WTC11 (cell line): ENCODE data around the gene DGKH. TPM values are rescaled to one million over a fixed set of nuclear protein-coding genes. Genes with fewer than 3 reads are reported as not detected.
"Not testable (repeated sequence)": the region's sequence is repeated elsewhere in the genome, so short reads cannot be mapped to it uniquely, and the experiment has no call there.

Experiments
- ATAC-seq: fragments of 200-7000 bp; cut with Tn5 transposase; 2 replicates; pipeline ENCODE4 v1.10.0; 2021; ENCODE audit warnings: mild to moderate bottlenecking, moderate library complexity
- CTCF ChIA-PET: fragments of 300-600 bp; sonication (Branson Sonifier 250); formaldehyde crosslinking; loops from one replicate; lab custom pipeline; 2021; ENCODE audit warnings: antibody characterized with exemption; lab: Charles Lee
- POLR2A ChIA-PET: fragments of 350-600 bp; sonication (Branson Sonifier 250); formaldehyde crosslinking; loops from one replicate; lab custom pipeline; 2021; ENCODE audit warnings: antibody characterized with exemption; lab: Charles Lee
- DNase-seq: peaks from one replicate; pipeline ENCODE4 v3.0.0; 2021; ENCODE audit warnings: low spot score
- H3K27ac Mint-ChIP-seq: 2 replicates; pipeline ENCODE4 v1.8.0; 2021; ENCODE audit warnings: mixed read lengths
- H3K27me3 Mint-ChIP-seq: 2 replicates; pipeline ENCODE4 v1.8.0; 2021; ENCODE audit warnings: low read depth, mild to moderate bottlenecking, moderate library complexity, mixed read lengths
- H3K36me3 Mint-ChIP-seq: 2 replicates; pipeline ENCODE4 v1.8.0; 2021; ENCODE audit warnings: mixed read lengths
- H3K4me1 Mint-ChIP-seq: 2 replicates; pipeline ENCODE4 v1.8.0; 2022; ENCODE audit warnings: mixed read lengths
- H3K4me3 Mint-ChIP-seq: 2 replicates; pipeline ENCODE4 v1.8.0; 2021; ENCODE audit warnings: mild to moderate bottlenecking, moderate library complexity, mixed read lengths
- H3K9me3 Mint-ChIP-seq: 2 replicates; pipeline ENCODE4 v1.8.0; 2021; ENCODE audit warnings: mixed read lengths
- AFF4 ChIP-seq: sonication (generic); formaldehyde crosslinking; IDR thresholded peaks from 2 replicates; pipeline ENCODE4 v1.8.1; 2023; ENCODE audit warnings: mild to moderate bottlenecking, missing genetic modification reagents, borderline replicate concordance
- AR ChIP-seq: fragments of 250-450 bp; sonication (Bioruptor Pico); IDR thresholded peaks from 2 replicates; pipeline ENCODE4 v1.9.0; 2021; ENCODE audit warnings: mild to moderate bottlenecking
- ATF2 ChIP-seq: sonication (generic); formaldehyde crosslinking; IDR thresholded peaks from 2 replicates; pipeline ENCODE4 v1.8.1; 2022; ENCODE audit warnings: low read depth, missing genetic modification reagents, borderline replicate concordance
- ATF3 ChIP-seq: sonication (generic); formaldehyde crosslinking; conservative IDR thresholded peaks from 2 replicates; pipeline ENCODE4 v1.8.1; 2022; ENCODE audit warnings: mild to moderate bottlenecking, missing genetic modification reagents
- ELF4 ChIP-seq: sonication (generic); formaldehyde crosslinking; IDR thresholded peaks from 2 replicates; pipeline ENCODE4 v1.8.1; 2022; ENCODE audit warnings: low read depth, mild to moderate bottlenecking, moderate library complexity, missing genetic modification reagents
- EMX1 ChIP-seq: fragments of 250-450 bp; sonication (Bioruptor Pico); IDR thresholded peaks from 2 replicates; pipeline ENCODE4 v1.8.0; 2021; ENCODE audit warnings: mild to moderate bottlenecking
- ERG ChIP-seq: fragments of 250-450 bp; sonication (Bioruptor Pico); IDR thresholded peaks from 2 replicates; pipeline ENCODE4 v1.8.0; 2021; ENCODE audit warnings: mild to moderate bottlenecking
- ESRRA ChIP-seq: sonication (generic); formaldehyde crosslinking; IDR thresholded peaks from 2 replicates; pipeline ENCODE4 v1.8.1; 2022; ENCODE audit warnings: mild to moderate bottlenecking, missing genetic modification reagents, borderline replicate concordance
- FOXK1 ChIP-seq: sonication (generic); formaldehyde crosslinking; IDR thresholded peaks from 2 replicates; pipeline ENCODE4 v1.8.0; 2022; ENCODE audit warnings: mild to moderate bottlenecking, moderate library complexity, missing genetic modification reagents
- MAX ChIP-seq: sonication (generic); formaldehyde crosslinking; IDR thresholded peaks from 2 replicates; pipeline ENCODE4 v1.8.0; 2022; ENCODE audit warnings: mild to moderate bottlenecking, missing genetic modification reagents
- NR3C1 ChIP-seq: sonication (generic); formaldehyde crosslinking; conservative IDR thresholded peaks from 2 replicates; pipeline ENCODE4 v1.8.1; 2023; ENCODE audit warnings: low read depth, mild to moderate bottlenecking, missing genetic modification reagents
- RELA ChIP-seq: sonication (generic); formaldehyde crosslinking; IDR thresholded peaks from 2 replicates; pipeline ENCODE4 v1.8.1; 2022; ENCODE audit warnings: missing genetic modification reagents, mild to moderate bottlenecking, borderline replicate concordance
- SOX15 ChIP-seq: fragments of 250-450 bp; sonication (Bioruptor Pico); IDR thresholded peaks from 2 replicates; pipeline ENCODE4 v1.9.0; 2021; ENCODE audit warnings: mild to moderate bottlenecking
- TEAD4 ChIP-seq: sonication (generic); formaldehyde crosslinking; IDR thresholded peaks from 2 replicates; pipeline ENCODE4 v1.8.0; 2022; ENCODE audit warnings: mild to moderate bottlenecking, missing genetic modification reagents
- ZBTB21 ChIP-seq: sonication (generic); formaldehyde crosslinking; IDR thresholded peaks from 2 replicates; pipeline ENCODE4 v1.8.1; 2023; ENCODE audit warnings: mild to moderate bottlenecking, missing genetic modification reagents, borderline replicate concordance
- total RNA-seq: library from RNA; stranded (reverse); gene quantifications from 3 replicates; pipeline ENCODE4 v1.2.3, GENCODE V29; 2021

DGKH gene
- total RNA-seq, 1 experiment from 2014 or later = 7.6 TPM

GRCh38 chr13:42225051-42225450, 176.6 kb downstream of the DGKH start (continued):
- TF ChIP-seq FOXK1 (CRISPR knock-in tag) (no peak), TEAD4 (CRISPR knock-in tag) (no peak), NR3C1 (CRISPR knock-in tag) (no peak), ESRRA (no peak), AR (CRISPR knock-in tag) (no peak), ERG (CRISPR knock-in tag) (no peak), EMX1 (CRISPR knock-in tag) (no peak)

GRCh38 chr13:42226759-42227158, 178.3 kb downstream of the DGKH start:
- H3K36me3 Mint-ChIP-seq = peaks cover 12% of the 10 kb centered on the region
- ATAC-seq, H3K27ac Mint-ChIP-seq, H3K4me1 Mint-ChIP-seq, POLR2A ChIA-PET, H3K4me3 Mint-ChIP-seq, CTCF ChIA-PET, DNase-seq, H3K9me3 Mint-ChIP-seq, H3K27me3 Mint-ChIP-seq: not testable (repeated sequence)

GRCh38 chr13:42228527-42228926, 180.1 kb downstream of the DGKH start:
- no peak for ATAC-seq
- Mint-ChIP-seq H3K36me3 (peaks cover 12% of the 10 kb centered on the region), H3K4me1 (peaks cover 9% of the 10 kb centered on the region), H3K27ac (0 out of 2 replicates have a peak overlapping the region, but pooled peaks have one; percentile 5), H3K27me3 (no peaks in the 10 kb centered on the region), H3K4me3 (no peak overlapping the region), H3K9me3 (0 out of 2 replicates have a peak, but pooled peaks cover 4% of the 10 kb centered on the region)
- DNase-seq = no peak
- CTCF ChIA-PET = no interaction called here
- POLR2A ChIA-PET = no interaction called here
- TF ChIP-seq RELA (no peak), ESRRA (no peak), AFF4 (CRISPR knock-in tag) (no peak), ZBTB21 (CRISPR knock-in tag) (no peak), AR (CRISPR knock-in tag) (no peak), MAX (CRISPR knock-in tag) (no peak), ATF2 (no peak), ELF4 (CRISPR knock-in tag) (no peak), ATF3 (no peak), SOX15 (no peak)
